Left ventricle myocardium inferior (tissue), 1 donor: ENCODE results near the gene LGALS4. TPM values are rescaled to one million over a fixed set of nuclear protein-coding genes. Genes with fewer than 3 reads are reported as not detected.
A peak's percentile ranks its signal among the peaks of the same experiment; 100 is the strongest.
"Not testable (repeated sequence)": the region's sequence is repeated elsewhere in the genome, so short reads cannot be mapped to it uniquely, and the experiment has no call there.

Source experiments
- DNase-seq: peaks from one replicate; pipeline ENCODE4 v3.0.0-alpha.2; 2020
- H3K27ac ChIP-seq: fragments of 200-600 bp; replicated peaks from 2 replicates; pipeline ENCODE4 v1.8.0; 2021
- H3K27me3 ChIP-seq: fragments of 200-600 bp; 2 replicates; pipeline ENCODE4 v1.8.0; 2021; ENCODE audit warnings: low read depth
- H3K36me3 ChIP-seq: fragments of 200-600 bp; 2 replicates; pipeline ENCODE4 v1.8.0; 2021
- H3K4me1 ChIP-seq: fragments of 200-600 bp; 2 replicates; pipeline ENCODE4 v1.8.0; 2021
- H3K4me3 ChIP-seq: fragments of 200-600 bp; 2 replicates; pipeline ENCODE4 v1.8.0; 2021; ENCODE audit warnings: mild to moderate bottlenecking, moderate library complexity
- H3K9me3 ChIP-seq: fragments of 200-600 bp; replicated peaks from 2 replicates; pipeline ENCODE4 v1.8.0; 2021
- CTCF ChIP-seq: fragments of 200-600 bp; IDR thresholded peaks from 2 replicates; pipeline ENCODE4 v1.8.0; 2021; ENCODE audit warnings: antibody characterized with exemption, mild to moderate bottlenecking, borderline replicate concordance
- intact Hi-C: fragments of 100-400 bp; cut with micrococcal nuclease; formaldehyde crosslinking; loops from one replicate; pipeline ENCODE4 v1.11.0; 2022
- total RNA-seq: library from RNA; stranded (reverse); fragmentation: NEBNext Ultra II Directional; extraction: Animal tissue kit (Norgen Biotek cat#: 25700); gene quantifications from one replicate; pipeline ENCODE4 v1.2.1, GENCODE V29; 2021
- donor health status: DM: no; HTN: yes; CAD: no; lungs with severe emphysema.

The LGALS4 gene
- total RNA-seq, 1 donor from 2014 or later = 0.82 TPM

- peaks cover 3% of the 10 kb centered on the region for H3K4me1 ChIP-seq
- intact Hi-C loops = no loop called here
- no peaks in the 10 kb centered on the region for H3K27me3 ChIP-seq
- no peak overlapping the region for H3K27ac ChIP-seq
- no peak for TF ChIP-seq CTCF
- peaks cover 11% of the 10 kb centered on the region for H3K36me3 ChIP-seq
- DNase-seq = no peak
- no peaks in the 10 kb centered on the region for H3K9me3 ChIP-seq
- H3K4me3 ChIP-seq = no peak overlapping the region
Measured at GRCh38 chr19:38799104-38799503, 13.6 kb downstream of the LGALS4 start.

- H3K27ac ChIP-seq, H3K27me3 ChIP-seq, H3K4me3 ChIP-seq, H3K9me3 ChIP-seq, intact Hi-C loops, DNase-seq: not testable (repeated sequence)
- peaks cover 11% of the 10 kb centered on the region for H3K36me3 ChIP-seq
- H3K4me1 ChIP-seq = peaks cover 14% of the 10 kb centered on the region
Measured at GRCh38 chr19:38797781-38798180, 15.0 kb downstream of the LGALS4 start.

GRCh38 chr19:38796154-38796553 is 16.6 kb downstream of the LGALS4 start:
- H3K27me3 ChIP-seq = no peaks in the 10 kb centered on the region
- H3K9me3 ChIP-seq = no peaks in the 10 kb centered on the region
- no peak for TF ChIP-seq CTCF
- peaks cover 2% of the 10 kb centered on the region for H3K36me3 ChIP-seq
- no peak overlapping the region for H3K27ac ChIP-seq
- no peak overlapping the region for H3K4me3 ChIP-seq
- intact Hi-C loops = no loop called here
- DNase-seq = no peak
- peaks cover 21% of the 10 kb centered on the region for H3K4me1 ChIP-seq

GRCh38 chr19:38795549-38795948 is 17.2 kb downstream of the LGALS4 start:
- H3K36me3 ChIP-seq = no peaks in the 10 kb centered on the region
- no peak overlapping the region for H3K4me3 ChIP-seq
- TF ChIP-seq CTCF = no peak
- peaks cover 21% of the 10 kb centered on the region for H3K4me1 ChIP-seq
- no peaks in the 10 kb centered on the region for H3K9me3 ChIP-seq
- H3K27me3 ChIP-seq = no peaks in the 10 kb centered on the region
- no peak overlapping the region for H3K27ac ChIP-seq
- intact Hi-C loops = no loop called here
- no peak for DNase-seq

- intact Hi-C loops = no loop called here
- Histone ChIP-seq H3K27me3 (no peaks in the 10 kb centered on the region), H3K36me3 (no peaks in the 10 kb centered on the region), H3K4me1 (peaks cover 21% of the 10 kb centered on the region), H3K4me3 (no peak overlapping the region), H3K27ac (no peak overlapping the region), H3K9me3 (no peaks in the 10 kb centered on the region)
- TF ChIP-seq CTCF = no peak
- no peak for DNase-seq
Measured at GRCh38 chr19:38793671-38794070, 19.1 kb downstream of the LGALS4 start.

GRCh38 chr19:38793177-38793576 is 19.6 kb downstream of the LGALS4 start:
- Histone ChIP-seq H3K27ac (peak overlapping the region; percentile 58), H3K9me3 (no peaks in the 10 kb centered on the region), H3K4me1 (peaks cover 21% of the 10 kb centered on the region), H3K27me3 (no peaks in the 10 kb centered on the region), H3K36me3 (no peaks in the 10 kb centered on the region), H3K4me3 (peak overlapping the region; percentile 61)
- DNase-seq = no peak
- intact Hi-C loops = no loop called here
- no peak for TF ChIP-seq CTCF
